Neuron (in vitro differentiated cells): ENCODE results near the gene GOSR1.
"Not testable (repeated sequence)": the region's sequence is repeated elsewhere in the genome, so short reads cannot be mapped to it uniquely, and the experiment has no call there.

Experiments used
- H2AFZ ChIP-seq: one replicate; pipeline ENCODE4 v1.6.1; 2013; ENCODE audit warnings: low read depth, mild to moderate bottlenecking, inconsistent platforms, low read length, moderate library complexity
- H3K27me3 ChIP-seq: one replicate; pipeline ENCODE4 v1.6.1; 2013; ENCODE audit warnings: low read length; ENCODE audit not compliant: insufficient read depth
- H3K36me3 ChIP-seq: one replicate; pipeline ENCODE4 v1.6.1; 2013; ENCODE audit warnings: low read length; ENCODE audit not compliant: insufficient read depth
- H3K4me1 ChIP-seq: one replicate; pipeline ENCODE4 v1.6.1; 2013; ENCODE audit warnings: low read length; ENCODE audit not compliant: insufficient read depth
- H3K4me3 ChIP-seq: 2 replicates; pipeline ENCODE4 v1.5.1; 2013; ENCODE audit warnings: mild to moderate bottlenecking, low read length, moderate library complexity
- H3K9me3 ChIP-seq: one replicate; pipeline ENCODE4 v1.6.1; 2013; ENCODE audit warnings: low read length

GOSR1 gene

DNA sequence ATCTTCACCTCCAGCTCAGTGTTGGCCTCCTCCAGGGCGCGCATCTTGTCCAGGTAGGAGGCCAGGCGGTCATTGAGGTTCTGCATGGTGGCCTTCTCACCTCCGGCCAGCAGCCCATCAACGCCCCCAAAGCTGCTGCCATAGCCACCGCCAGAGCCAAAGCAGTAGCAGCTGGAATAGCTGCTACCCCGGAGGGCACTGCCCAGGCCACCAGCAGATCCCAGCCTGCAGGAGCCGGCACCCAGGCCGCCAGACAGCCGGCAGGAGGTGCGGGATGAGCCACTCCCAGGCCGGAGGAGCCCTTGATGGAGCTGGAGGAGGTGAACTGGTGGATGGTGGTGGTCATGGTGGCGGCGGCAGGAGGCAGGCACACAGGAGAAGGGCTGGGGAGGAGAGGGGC lies 94.2 kb downstream of the GOSR1 start:
- H3K4me1 ChIP-seq, H3K27me3 ChIP-seq, H3K36me3 ChIP-seq: not testable (repeated sequence)

GRCh38 chr17:30571921-30572320 lies 94.7 kb downstream of the GOSR1 start:
- Histone ChIP-seq H3K27me3 (no peaks in the 10 kb centered on the region), H2AFZ (no peak overlapping the region), H3K36me3 (no peaks in the 10 kb centered on the region), H3K4me3 (no peak overlapping the region), H3K9me3 (no peaks in the 10 kb centered on the region), H3K4me1 (no peaks in the 10 kb centered on the region)

More for the DNA sequence above, 94.2 kb downstream of the GOSR1 start:
- H3K9me3 ChIP-seq, H2AFZ ChIP-seq, H3K4me3 ChIP-seq: not testable (repeated sequence)

- H3K9me3 ChIP-seq, H3K27me3 ChIP-seq, H3K36me3 ChIP-seq, H3K4me3 ChIP-seq, H2AFZ ChIP-seq, H3K4me1 ChIP-seq: not testable (repeated sequence)
These were observed 95.7 kb downstream of the GOSR1 start for GRCh38 chr17:30572651-30573554.

GRCh38 chr17:30573603-30574175 lies 96.5 kb downstream of the GOSR1 start:
- H3K27me3 ChIP-seq = peaks cover 8% of the 10 kb centered on the region
- no peak overlapping the region for H3K4me3 ChIP-seq
- H2AFZ ChIP-seq = no peak overlapping the region
- H3K36me3 ChIP-seq = no peaks in the 10 kb centered on the region
- H3K9me3 ChIP-seq = no peaks in the 10 kb centered on the region
- H3K4me1 ChIP-seq = no peaks in the 10 kb centered on the region

DNA sequence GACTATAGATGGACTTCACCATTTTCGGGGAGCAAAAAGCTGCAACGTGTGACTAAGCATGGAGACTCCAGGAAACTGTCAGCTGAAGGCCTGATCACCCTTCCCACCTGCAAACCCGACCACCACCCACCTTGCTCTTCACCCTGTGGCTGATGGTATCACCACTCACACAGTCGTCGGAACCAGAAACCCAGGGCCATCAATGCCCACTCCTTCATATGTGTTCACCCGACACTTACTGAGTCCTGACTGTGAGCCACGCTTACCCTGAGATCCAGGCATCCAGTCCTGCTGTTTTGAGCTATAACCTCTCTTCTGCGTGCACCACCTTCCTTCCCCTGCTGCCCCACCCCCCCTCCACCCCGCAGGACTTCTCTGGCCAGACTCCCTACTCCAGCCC lies 97.1 kb downstream of the GOSR1 start:
- not testable (repeated sequence) for H3K27me3 ChIP-seq, H3K36me3 ChIP-seq, H2AFZ ChIP-seq, H3K4me1 ChIP-seq, H3K4me3 ChIP-seq, H3K9me3 ChIP-seq

DNA sequence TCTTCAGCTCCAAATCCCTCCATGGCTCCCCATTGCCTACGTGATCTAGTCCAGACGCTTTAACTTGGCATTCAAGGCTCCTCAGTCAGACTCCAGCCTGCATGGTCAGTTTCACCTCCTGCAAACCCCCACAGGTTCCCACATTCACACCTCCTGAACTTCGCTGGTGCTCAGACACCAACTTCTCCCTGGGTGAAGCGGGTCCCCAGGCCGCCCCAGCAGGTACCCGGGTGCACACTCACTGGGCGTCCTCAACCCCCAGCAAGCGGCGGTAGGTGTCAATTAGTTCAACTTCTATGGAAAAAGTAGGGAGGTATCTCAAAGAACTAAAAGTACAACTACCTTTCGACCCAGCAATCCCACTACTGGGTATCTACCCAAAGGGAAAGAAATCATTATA lies 97.6 kb downstream of the GOSR1 start:
- H3K27me3 ChIP-seq, H3K36me3 ChIP-seq, H3K4me3 ChIP-seq, H2AFZ ChIP-seq, H3K4me1 ChIP-seq, H3K9me3 ChIP-seq: not testable (repeated sequence)

- H3K27me3 ChIP-seq, H3K4me1 ChIP-seq, H3K4me3 ChIP-seq, H3K9me3 ChIP-seq, H3K36me3 ChIP-seq, H2AFZ ChIP-seq: not testable (repeated sequence)
These were observed 98.6 kb downstream of the GOSR1 start for GRCh38 chr17:30575648-30576325.

DNA sequence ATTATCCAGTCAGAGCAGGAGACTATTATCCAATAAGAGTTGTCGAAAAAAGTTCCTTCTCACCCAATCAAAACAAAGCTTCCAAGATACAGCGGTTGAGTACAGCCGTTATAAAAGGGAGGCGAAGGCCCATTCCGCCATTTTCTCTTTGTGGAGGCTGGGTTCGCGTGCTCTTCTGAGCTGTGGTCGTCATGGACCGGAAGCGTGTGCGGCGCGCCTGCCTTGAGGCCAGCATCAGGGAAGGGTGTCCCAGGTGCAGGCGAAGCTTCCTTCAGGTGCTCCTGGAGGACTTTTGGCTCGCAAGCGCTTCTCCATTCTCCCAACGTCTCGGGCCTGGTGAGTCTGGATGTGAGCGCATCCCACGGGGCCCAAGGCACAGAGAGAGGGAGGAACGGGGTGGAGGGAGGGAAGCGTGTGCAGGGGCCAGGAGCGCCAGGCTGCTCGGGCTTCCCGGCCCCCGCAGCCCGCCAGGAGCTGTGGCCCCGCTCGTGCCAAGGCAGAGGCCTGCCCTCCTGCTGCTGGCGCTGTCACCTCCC lies 99.2 kb downstream of the GOSR1 start:
- H3K4me1 ChIP-seq = no peaks in the 10 kb centered on the region
- H3K9me3 ChIP-seq = no peaks in the 10 kb centered on the region
- no peak overlapping the region for H3K4me3 ChIP-seq
- H3K36me3 ChIP-seq = no peaks in the 10 kb centered on the region
- peaks cover 8% of the 10 kb centered on the region for H3K27me3 ChIP-seq
- H2AFZ ChIP-seq = no peak overlapping the region
